ENCODE measurements around the gene ZFHX3.

ZFHX3 gene

GRCh38 chr16:72926177-72927070, 121.5 kb downstream of the ZFHX3 start:
- DNase-seq: no peak

DNA sequence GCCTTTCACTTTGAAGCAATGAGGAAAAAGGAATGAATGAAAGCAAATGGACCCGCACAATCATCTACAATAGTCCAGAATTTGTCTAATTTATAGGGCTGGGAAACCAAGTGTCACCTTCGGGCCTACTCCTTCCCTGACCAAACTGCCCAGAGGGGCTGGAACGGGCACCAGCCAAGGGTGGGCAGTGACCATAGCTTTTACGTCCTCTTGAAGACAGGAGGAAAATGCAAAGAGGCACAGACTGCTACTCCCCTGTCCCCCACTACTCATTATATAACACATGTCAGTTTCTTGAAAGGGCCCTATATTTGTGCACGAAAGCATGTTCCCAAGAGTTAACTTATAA, 122.3 kb downstream of the ZFHX3 start:
- DNase-seq: no peak

GRCh38 chr16:72924927-72925630, 122.8 kb downstream of the ZFHX3 start:
- DNase-seq: no peak

DNA sequence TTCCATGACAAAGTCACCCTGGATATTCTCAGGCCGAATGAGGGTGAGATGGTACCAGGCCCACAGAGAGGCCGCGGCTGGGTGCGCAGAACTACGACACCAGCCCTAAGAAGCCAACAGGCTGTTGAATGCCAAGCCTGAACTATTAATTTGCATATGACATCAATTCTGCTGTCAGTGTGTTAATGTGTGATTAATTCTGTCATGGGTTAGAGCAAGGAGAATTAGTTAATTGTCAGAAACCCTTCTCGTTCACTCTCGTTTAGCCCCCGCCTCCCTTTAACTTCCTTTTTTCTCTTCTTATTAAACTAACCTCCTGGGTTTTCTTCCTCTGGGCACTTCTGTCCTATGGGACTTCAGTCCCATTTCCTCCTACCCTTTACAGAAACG, 123.4 kb downstream of the ZFHX3 start:
- DNase-seq: no peak

DNA sequence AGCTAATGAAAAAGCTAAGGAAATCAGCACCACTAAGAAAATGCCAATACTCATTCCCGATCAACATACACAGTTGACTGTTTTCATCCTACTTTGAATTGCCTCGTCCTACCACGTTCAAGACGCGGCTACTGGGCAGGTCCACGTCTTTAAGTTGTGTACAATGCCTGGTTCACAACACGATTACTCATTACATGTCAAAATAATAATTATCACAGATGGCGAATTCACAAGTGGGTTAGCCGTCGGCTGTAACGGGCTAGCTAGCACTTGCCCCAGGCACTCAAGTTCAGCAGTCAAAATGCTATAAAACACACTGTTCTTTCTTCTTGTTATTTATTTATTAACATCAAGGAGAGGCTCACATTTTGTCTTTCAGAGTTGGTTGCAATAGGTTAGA, 124.2 kb downstream of the ZFHX3 start:
- no peak for DNase-seq

- no peak for DNase-seq
These were observed 125.2 kb downstream of the ZFHX3 start for GRCh38 chr16:72922714-72923113.

DNA sequence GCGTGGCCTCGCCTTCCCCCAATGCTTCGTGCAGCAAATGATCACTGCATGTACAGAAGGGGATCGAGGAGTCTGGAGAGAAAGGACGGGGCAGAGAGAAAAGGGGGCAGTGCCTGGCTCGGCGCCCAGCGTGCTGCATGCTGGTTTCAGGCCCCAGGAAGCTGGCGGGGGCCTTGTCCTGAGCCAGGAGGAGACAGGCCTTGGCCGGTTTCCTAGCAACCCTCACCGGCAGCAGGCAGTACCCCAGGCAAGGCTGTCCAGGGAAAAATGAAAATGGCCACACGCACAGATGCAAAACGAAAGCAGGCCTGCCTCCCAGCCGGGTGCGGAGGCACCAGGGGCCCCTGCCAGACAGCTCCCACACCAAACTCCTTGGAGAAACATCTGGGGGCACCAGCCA, 126.3 kb downstream of the ZFHX3 start:
- DNase-seq: no peak

- peak; percentile 47 for DNase-seq
These were observed 126.8 kb downstream of the ZFHX3 start for GRCh38 chr16:72921106-72921505.

DNA sequence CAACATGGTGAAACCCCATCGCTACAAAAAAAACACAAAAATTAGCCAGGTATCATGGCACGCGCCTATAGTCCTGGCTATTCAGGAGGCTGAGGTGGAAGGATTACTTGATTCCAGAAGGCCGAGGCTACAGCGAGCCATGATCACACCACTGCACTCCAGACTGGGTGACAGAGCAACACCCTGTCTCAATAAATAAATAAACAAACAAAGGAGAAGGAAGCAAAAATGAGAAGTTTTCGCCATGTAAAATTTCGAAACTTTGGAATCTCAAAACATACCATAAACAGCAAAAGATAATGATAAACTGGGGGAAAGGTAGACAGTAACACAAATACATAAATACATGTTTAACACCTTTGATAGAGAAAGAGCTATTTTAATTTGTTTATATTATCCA, 130.9 kb downstream of the ZFHX3 start:
- no peak for DNase-seq

- DNase-seq: no peak
These were observed 132.6 kb downstream of the ZFHX3 start for GRCh38 chr16:72915331-72915730.

- DNase-seq: no peak
These were observed 134.4 kb downstream of the ZFHX3 start for GRCh38 chr16:72913551-72913950.

DNA sequence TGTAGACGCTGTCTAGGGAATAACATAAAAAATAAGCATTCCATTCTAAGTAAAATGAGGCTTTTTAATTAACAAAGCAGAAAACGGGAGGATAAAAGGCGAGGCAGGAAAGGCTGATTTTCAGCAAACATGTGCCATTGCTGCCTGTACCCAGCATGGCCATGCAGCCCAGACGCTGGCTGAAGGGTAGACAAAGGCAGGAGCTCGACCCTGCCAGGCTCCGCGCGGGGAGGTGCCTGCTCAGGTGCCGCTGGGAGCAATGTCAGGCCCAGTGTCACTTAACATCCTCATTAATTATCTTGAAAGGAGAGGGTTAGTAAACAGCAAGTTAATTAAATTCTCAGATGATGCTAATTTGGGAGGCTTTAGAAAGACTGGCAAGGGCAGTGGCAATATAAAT, 136.0 kb downstream of the ZFHX3 start:
- no peak for DNase-seq

DNA sequence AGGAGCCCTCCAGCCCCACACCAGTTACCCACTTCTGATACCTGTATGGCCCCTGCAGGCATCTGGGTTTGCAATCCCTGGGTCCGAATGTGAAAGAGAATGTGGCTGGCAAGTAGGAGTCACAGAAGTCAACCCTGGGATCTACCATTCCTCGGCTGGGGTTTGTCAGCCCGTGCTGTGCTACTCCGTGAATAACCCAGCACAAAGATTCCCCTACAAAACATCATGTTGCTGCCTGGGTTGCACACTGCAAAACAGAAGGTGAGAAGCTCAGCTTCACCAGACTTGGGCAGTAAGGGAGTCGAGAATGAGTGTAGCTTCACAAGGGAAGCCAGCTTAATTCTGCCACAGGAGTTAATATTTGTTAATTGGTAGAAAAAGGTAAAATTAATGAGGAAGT, 137.1 kb downstream of the ZFHX3 start:
- no peak for DNase-seq

DNA sequence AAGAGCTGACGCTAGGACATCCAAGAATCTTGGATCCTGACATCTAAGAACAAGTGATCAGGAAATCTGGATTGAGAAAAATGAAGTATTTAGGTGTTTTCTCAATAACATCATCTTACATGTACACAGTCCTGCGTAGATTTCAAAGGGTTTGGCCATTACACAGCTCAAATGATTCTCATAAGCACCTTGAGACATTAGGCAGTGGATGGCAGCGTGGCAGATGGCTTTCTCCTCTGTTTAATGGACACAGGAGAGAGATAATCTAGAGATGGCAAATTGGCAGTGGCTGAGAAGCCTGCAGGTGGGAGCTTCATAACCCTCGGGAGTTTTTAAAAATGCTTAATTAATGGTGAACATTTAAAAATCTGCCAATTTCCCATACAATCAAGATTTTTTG, 137.5 kb downstream of the ZFHX3 start:
- DNase-seq: no peak

DNA sequence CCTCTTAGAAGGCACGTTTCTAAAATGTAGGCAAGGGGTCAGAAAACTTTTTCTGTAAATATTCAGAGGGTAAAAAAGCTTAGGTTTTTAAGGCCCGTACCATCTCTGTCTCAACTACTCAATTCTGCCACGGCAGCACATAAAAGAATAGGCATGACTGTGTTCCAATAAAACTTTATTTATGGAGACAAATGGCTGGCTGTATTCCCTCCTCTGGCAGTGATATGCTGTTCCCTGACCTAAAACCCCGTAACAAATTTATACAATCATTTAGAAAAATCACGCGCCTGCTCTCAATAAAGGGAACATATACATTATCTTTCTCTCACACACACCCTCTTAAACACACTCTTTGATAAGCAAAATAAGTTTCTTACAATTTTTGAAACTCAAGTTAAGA, 138.7 kb downstream of the ZFHX3 start:
- no peak for DNase-seq

GRCh38 chr16:72908362-72909167, 139.4 kb downstream of the ZFHX3 start:
- DNase-seq: no peak

GRCh38 chr16:72905581-72905980, 142.3 kb downstream of the ZFHX3 start:
- DNase-seq: no peak

DNA sequence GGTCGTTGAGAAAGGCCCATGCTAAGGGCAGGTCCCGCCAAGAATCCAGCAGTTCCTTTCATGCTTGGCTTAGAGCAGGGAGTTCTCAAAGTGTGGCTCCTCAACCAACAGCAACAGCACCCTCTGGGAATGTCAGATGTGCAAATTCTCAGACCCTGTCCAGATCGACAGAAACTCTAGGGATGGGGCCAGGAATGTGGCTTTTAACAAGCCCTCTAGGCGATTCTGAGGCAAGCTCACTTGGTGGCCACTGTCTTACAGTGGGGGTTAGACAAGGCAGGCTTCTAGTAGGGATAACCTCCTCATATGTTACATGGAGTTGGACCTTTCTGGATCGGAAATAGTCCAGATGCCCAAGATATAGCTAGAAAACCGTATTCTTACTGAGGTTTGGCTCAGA, 144.8 kb downstream of the ZFHX3 start:
- DNase-seq: no peak

DNA sequence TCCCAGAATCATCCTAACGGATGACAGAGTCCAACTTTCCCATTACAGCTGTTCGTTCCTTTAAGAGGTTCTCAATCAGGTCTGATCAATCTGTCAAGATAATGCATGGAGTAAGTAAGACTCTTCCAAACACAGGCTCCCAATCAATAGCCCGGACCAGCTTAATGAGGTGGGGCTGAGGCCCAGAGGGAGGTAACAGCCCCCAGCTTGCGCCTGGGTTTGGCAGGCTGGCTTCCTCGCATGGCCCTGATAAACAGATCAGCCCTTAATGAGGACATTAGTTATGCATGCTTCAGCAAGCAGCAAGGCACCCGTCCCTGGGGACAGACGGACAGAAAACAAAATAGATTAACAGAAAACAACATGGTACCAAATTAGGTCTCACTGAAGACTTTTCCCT, 145.7 kb downstream of the ZFHX3 start:
- no peak for DNase-seq

- DNase-seq: no peak
These were observed 146.8 kb downstream of the ZFHX3 start for GRCh38 chr16:72901000-72901627.

DNA sequence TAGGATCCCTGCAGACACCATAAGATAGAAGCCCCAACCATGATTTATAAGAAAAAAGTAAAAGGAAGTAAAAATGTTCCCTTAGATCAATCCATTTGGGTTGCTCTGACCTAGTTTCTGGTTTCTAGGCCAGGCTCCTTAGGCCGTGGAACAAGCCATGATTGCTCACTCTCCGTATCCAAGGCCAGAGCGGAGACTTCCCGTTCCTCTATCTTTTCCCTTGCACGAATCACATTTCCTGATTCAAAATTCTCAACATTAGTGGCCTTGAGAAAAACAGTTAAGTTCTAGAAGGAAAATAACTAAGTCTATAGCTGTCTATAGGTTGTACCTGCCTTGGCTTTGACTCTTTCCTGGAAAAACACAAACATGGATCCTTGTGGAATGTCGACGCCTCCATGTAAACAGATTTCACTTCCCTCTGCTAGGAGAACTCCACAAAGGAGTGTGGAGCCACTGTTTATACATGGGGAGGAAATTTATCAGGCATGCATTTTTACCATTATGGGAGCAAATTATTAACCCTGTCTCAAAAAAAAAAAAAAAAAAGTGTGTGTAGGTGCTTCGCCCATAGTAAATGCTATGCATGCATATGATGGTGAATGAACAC, 149.6 kb downstream of the ZFHX3 start:
- no peak for DNase-seq

GRCh38 chr16:72897707-72898106, 150.2 kb downstream of the ZFHX3 start:
- DNase-seq: no peak

Data from activated CD4-positive, alpha-beta T cell treated with anti-CD3 and anti-CD28 coated beads, Interleukin-2, Interleukin-6, amounts not matched to agents 100 ng/mL and 50 ng/mL, durations not matched to agents 16 hours and 8 hours (primary cell).